Spleen (tissue), 7 donors: ENCODE data around the gene ANO1.

Experiments used
- POLR2AphosphoS5 ChIP-seq, 3 donors: sonication (generic); formaldehyde crosslinking; IDR thresholded peaks; one replicate each; pipeline ENCODE4 v1.5.1; 2017; ENCODE audit warnings: antibody characterized with exemption in 3 of 3
- TF ChIP-seq, protein P1 (sequence below), 11 experiments: fragments of 200-600 bp in 7 of 11; fragments of 450-650 bp in 4 of 11; sonication (generic) in 4 of 11; IDR thresholded peaks in 8 of 11; conservative IDR thresholded peaks in 3 of 11; 1 replicate in 7 of 11; 2 replicates in 4 of 11; pipeline versions ENCODE4 v1.4.0 to v1.8.0; 2016 to 2021; ENCODE audit warnings: antibody characterized with exemption in 11 of 11, inconsistent platforms in 4 of 11, mild to moderate bottlenecking in 1 of 11
- donor health status: DM: no; HTN: no; CAD: no; lungs with moderate emphysema.
- donor health status: DM: no; HTN: no; CAD: no.
- donor health status: DM: no; HTN: no; CAD: no.

DNA sequence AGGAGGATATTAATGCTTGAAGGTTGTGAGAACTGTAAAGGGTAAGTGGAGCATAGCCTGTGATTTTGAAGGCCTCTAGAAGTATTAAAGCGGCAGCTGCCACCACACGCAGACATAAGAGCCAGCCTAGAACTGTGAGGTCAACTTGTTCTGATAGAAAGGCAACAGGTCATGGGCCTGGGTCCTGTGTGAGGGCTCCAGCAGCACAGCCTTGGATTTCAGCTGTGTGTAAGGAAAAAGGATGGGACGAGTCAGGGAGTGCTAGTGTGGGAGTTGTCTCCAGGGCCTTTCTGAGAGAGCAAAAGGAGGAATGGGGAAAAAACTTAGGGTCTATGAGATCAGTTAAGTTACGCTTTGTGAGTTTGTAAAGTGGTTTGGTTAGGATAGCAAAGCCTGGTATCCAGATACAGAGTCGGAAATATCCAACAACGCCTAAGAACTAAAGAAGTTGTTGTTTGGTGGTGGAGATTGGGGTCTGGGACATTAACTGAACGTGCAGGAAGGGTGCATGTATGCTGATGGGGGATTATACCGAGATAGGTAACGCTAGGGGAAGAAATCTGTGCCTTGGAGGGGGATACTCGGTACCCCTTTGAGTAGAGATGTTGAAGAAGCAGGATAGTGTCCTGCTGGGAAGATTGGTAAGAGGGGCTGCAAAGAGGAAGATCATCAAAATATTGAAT lies 17.4 kb upstream of the ANO1 start:
- TF ChIP-seq, protein P1, sequence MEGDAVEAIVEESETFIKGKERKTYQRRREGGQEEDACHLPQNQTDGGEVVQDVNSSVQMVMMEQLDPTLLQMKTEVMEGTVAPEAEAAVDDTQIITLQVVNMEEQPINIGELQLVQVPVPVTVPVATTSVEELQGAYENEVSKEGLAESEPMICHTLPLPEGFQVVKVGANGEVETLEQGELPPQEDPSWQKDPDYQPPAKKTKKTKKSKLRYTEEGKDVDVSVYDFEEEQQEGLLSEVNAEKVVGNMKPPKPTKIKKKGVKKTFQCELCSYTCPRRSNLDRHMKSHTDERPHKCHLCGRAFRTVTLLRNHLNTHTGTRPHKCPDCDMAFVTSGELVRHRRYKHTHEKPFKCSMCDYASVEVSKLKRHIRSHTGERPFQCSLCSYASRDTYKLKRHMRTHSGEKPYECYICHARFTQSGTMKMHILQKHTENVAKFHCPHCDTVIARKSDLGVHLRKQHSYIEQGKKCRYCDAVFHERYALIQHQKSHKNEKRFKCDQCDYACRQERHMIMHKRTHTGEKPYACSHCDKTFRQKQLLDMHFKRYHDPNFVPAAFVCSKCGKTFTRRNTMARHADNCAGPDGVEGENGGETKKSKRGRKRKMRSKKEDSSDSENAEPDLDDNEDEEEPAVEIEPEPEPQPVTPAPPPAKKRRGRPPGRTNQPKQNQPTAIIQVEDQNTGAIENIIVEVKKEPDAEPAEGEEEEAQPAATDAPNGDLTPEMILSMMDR (IDR thresholded peaks at IDR 0.05 in 8 of 11, conservative IDR thresholded peaks at IDR 0.05 in 3 of 11) = no peak
- no peak for TF ChIP-seq POLR2AphosphoS5 (IDR thresholded peaks at IDR 0.05)
